Activated naive CD4-positive, alpha-beta T cell (primary cell): ENCODE data around the gene OR8H3.
"Not testable (repeated sequence)": the region's sequence is repeated elsewhere in the genome, so short reads cannot be mapped to it uniquely, and the experiment has no call there.

ENCODE experiments used
- DNase-seq, 4 experiments: peaks; one replicate each; lab custom pipeline; 2025; lab: John Stamatoyannopoulos, UW

Gene OR8H3, protein sequence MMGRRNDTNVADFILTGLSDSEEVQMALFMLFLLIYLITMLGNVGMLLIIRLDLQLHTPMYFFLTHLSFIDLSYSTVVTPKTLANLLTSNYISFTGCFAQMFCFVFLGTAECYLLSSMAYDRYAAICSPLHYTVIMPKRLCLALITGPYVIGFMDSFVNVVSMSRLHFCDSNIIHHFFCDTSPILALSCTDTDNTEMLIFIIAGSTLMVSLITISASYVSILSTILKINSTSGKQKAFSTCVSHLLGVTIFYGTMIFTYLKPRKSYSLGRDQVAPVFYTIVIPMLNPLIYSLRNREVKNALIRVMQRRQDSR

GRCh38 chr11:56122073-56122472 lies at the start of gene OR8H3:
TSS of gene OR8H3 (plus strand) at chr11:56122373. CDS start at chr11:56122373, 0 bp downstream.
- DNase-seq: no peak

DNA sequence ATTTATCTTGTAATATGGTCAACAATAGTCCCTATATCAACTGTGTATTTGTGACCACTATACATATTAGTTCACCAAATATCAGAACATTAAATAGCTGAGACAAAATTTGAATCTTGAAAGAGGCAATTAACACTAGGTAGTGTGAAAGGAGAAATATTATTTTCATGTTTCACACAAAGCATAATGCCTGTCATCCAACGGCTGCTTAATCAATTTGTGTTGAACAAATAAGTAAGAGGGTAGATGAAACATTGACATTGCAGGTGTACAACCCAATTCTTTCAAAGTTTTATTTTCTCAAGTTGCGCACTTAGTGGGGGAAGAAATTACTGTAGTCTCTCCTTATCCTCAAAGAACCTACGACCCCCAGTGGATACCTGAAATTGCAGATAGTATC lies 32.5 kb upstream of the OR8H3 start:
- no peak for DNase-seq

DNA sequence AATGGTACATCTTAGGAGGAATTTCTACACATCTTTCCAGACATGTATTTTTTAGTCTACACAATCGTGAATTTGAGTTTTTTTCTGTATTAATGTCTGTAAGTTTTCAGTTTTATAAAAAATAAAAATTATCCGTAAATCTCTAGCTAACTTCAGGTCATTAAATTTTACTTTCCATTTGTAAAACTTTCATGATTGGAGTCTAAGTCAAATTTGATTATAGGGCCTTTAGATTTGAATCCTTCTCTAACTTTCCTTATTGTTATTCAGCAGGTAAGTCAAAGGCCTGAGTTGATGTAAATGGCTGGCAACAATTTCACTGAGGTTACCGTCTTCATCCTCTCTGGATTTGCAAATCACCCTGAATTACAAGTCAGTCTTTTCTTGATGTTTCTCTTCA lies 29.2 kb upstream of the OR8H3 start, which contains the start of gene OR8I2:
Gene OR8I2 (plus strand): TSS at position 301 of the 400 bp plus-strand sequence. CDS start 0 bp downstream, at position 301.
- no peak for DNase-seq

DNA sequence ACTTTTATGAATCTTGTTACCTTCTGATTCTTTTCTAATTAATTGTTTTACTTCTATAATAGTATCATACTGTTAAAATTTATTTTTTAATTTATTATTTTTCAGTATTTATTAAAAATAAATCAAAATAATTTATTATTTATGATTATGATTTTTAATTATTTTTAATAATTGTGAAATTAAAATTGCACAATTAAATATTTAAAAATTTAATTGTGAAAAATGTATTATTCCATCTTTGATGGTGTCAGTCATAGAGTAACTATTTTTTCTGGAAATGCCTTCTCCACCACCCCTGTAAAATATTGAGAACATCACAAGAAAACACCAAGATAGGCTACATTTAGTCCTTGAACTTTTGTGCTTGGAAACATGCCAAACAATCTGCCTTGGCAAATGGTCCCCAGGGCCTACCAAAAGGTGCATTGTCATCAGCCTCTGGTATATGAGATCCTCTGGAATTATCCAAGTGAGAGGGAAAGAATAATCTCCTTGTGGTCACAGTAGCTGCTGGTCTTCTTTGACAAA lies 18.9 kb upstream of the OR8H3 start, which contains the start of gene OR8H2:
Gene OR8H2 (plus strand): TSS at position 478 of the 528 bp plus-strand sequence. CDS start 1,356 bp downstream, outside the sequence.
- no peak for DNase-seq

DNA sequence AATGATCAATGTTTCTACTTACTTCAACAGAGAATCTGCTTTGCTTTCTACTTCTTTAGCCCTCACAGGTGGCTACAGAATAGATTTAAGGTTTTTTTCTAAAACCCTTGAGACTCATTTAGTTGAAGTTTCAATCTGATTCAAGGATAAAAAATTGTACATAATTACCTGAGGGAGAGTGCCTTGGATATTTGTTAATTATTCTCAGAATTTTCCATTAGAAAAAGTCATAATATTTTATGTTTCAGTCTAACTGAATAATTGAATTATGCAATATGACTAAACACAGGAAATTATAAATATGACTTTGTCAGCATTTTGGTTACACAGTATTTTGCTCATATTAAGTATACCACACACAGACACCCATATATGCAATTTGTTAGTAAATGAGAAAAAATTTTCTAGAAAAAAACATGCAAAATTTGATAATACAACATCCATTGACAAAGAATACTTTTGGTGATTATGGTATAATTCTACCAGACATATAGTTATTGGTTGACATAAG lies 18.0 kb downstream of the OR8H3 start, which contains the start of gene OR8J3:
Gene OR8J3 (minus strand): TSS at position 51 of the 511 bp plus-strand sequence. CDS start 2,483 bp downstream, outside the sequence.
- DNase-seq: no peak

DNA sequence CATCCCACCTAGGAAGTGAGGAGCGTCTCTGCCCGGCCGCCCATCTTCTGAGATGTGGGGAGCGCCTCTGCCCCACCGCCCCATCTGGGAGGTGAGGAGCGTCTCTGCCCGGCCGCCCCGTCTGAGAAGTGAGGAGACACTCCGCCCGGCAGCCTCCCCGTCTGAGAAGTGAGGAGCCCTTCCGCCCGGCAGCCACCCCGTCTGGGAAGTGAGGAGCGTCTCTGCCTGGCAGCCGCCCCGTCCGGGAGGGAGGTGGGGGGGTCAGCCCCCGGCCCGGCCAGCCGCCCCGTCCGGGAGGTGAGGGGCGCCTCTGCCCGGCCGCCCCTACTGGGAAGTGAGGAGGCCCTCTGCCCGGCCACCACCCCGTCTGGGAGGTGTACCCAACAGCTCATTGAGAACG lies 21.5 kb downstream of the OR8H3 start:
- DNase-seq: not testable (repeated sequence)

GRCh38 chr11:56151376-56151775 lies 29.2 kb downstream of the OR8H3 start:
- DNase-seq: no peak

DNA sequence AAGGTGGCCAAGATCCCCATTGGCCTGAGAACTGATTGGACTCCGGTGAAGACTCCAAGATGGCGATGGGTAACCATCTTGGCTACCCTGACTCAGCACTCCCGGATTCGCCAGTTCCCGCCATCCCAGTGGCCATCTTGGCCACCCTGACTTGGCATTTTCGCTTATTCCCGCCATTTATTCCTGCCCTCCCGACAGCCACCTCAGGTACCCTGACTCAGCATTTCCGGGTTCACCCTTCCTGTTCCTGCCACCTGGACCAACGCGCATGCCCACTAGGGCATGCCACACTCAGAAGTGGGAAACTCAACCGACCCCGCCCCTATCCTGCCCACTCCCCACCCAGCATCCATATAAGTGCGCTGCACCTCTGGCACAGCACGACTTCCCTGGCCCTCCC lies 30.2 kb downstream of the OR8H3 start:
- no peak for DNase-seq

GRCh38 chr11:56160217-56160616 lies 38.0 kb downstream of the OR8H3 start, which contains the start of gene OR8K5:
TSS of gene OR8K5 (minus strand) at chr11:56160317. CDS start at chr11:56160317, 0 bp downstream.
- DNase-seq: no peak

DNA sequence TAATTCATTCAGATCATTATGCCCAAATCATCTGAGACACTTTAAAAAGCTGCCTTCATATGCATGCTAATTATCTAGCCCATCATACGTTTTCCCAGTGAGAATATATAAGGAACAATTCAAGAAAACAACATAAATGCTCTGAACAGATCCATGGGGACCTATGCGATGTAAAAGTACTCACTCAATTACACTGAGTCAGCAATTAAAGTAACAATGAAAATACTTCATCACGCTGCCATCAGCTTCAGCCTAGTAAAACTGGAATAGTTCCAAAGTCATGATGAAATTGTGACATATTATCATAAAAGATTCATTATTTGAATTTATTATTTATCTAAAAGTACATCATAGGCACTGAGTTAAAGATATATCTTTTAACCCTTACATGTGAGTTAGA lies 41.6 kb downstream of the OR8H3 start:
- no peak for DNase-seq

DNA sequence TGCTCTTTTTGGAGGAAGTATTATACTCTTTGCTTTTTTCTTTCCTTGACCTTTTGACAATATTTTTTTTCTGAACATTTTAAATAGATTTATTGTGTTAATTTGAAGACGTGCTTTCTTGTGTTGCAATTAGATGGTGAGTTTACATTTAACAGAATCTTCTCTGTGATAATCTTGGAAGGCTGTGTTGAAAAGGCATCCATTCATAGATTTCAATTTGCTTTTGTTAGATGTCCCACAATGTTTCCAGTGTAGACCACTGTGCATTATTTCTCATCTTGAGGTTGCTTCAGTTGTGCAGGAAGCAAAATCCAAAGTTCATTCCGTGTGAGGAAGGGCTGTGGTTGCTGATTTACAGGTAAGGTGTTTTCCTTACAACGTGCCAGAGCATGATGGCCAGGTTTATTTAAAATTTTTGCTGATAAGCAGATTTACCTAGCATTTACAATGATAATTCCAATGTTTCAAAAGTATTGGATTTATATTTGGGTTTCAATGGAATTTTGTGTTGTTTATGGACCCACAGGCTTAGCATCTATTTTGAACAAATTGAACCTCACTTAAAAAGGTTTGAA lies 50.2 kb downstream of the OR8H3 start:
- no peak for DNase-seq
